Measurements from ENCODE around the gene ASB3. TPM values are rescaled to one million over a fixed set of nuclear protein-coding genes. Genes with fewer than 3 reads are reported as not detected.
"Not testable (repeated sequence)": the region's sequence is repeated elsewhere in the genome, so short reads cannot be mapped to it uniquely, and the experiment has no call there.

Gene ASB3
- polyA plus RNA-seq, 1 donor from 2014 or later, result 60.4 TPM

GRCh38 chr2:53670331-53670730, 116.4 kb downstream of the ASB3 start:
- TF ChIP-seq REST (IDR thresholded peaks at IDR 0.05; ENCODE audit: borderline replicate concordance) (no peak), RAD21 (conservative IDR thresholded peaks at IDR 0.05) (no peak), SMC3 (conservative IDR thresholded peaks at IDR 0.05; ENCODE audit: poor library complexity) (no peak)
- no peaks in the 10 kb centered on the region for H3F3A ChIP-seq (ENCODE audit: insufficient read depth, low read length, poor library complexity, severe bottlenecking)
- no peaks in the 10 kb centered on the region for H3K9me3 ChIP-seq (ENCODE audit: low read length)
- no peak overlapping the region for H3K4me2 ChIP-seq (ENCODE audit: low read length)
- no peaks in the 10 kb centered on the region for H4K20me1 ChIP-seq (ENCODE audit: insufficient read depth)
- H3K9ac ChIP-seq (ENCODE audit: low read length), result no peak overlapping the region
- no peaks in the 10 kb centered on the region for H3K36me3 ChIP-seq (ENCODE audit: insufficient read depth, low read length)
- H3K27me3 ChIP-seq (ENCODE audit: insufficient read depth, low read depth, low read length), result no peaks in the 10 kb centered on the region
- H3K79me2 ChIP-seq (replicated peaks; ENCODE audit: insufficient read depth, low read length), result no peaks in the 10 kb centered on the region
- no peak overlapping the region for H3K27ac ChIP-seq (ENCODE audit: low read length)
- H2AFZ ChIP-seq (ENCODE audit: low read depth, low read length), result no peak overlapping the region
- H3K4me3 ChIP-seq (ENCODE audit: low read length), result no peak overlapping the region
- H3K9me2 ChIP-seq (ENCODE audit: insufficient read depth, low read length), result no peaks in the 10 kb centered on the region

GRCh38 chr2:53668624-53669026, 118.1 kb downstream of the ASB3 start:
- H3K36me3 ChIP-seq (ENCODE audit: insufficient read depth, low read length), result no peaks in the 10 kb centered on the region
- H3K27me3 ChIP-seq (ENCODE audit: insufficient read depth, low read depth, low read length), result no peaks in the 10 kb centered on the region
- no peak overlapping the region for H3K4me2 ChIP-seq (ENCODE audit: low read length)
- H4K20me1 ChIP-seq (ENCODE audit: insufficient read depth), result no peaks in the 10 kb centered on the region
- H3K27ac ChIP-seq (ENCODE audit: low read length), result no peak overlapping the region
- no peak overlapping the region for H3K9ac ChIP-seq (ENCODE audit: low read length)
- H3K9me3 ChIP-seq (ENCODE audit: low read length), result no peaks in the 10 kb centered on the region
- H3F3A ChIP-seq (ENCODE audit: insufficient read depth, low read length, poor library complexity, severe bottlenecking), result no peaks in the 10 kb centered on the region
- H3K9me2 ChIP-seq (ENCODE audit: insufficient read depth, low read length), result no peaks in the 10 kb centered on the region
- no peak overlapping the region for H2AFZ ChIP-seq (ENCODE audit: low read depth, low read length)
- TF ChIP-seq RAD21 (conservative IDR thresholded peaks at IDR 0.05) (no peak), EZH2 (IDR thresholded peaks at IDR 0.05; ENCODE audit: borderline replicate concordance, insufficient read depth, low read length, poor library complexity, severe bottlenecking) (no peak), TAF1 (IDR thresholded peaks at IDR 0.05; ENCODE audit: low read depth) (no peak), POLR2AphosphoS5 (IDR thresholded peaks at IDR 0.05) (no peak), REST (IDR thresholded peaks at IDR 0.05; ENCODE audit: borderline replicate concordance) (no peak), EP300 (conservative IDR thresholded peaks at IDR 0.05; ENCODE audit: poor library complexity, severe bottlenecking) (no peak), SMC3 (conservative IDR thresholded peaks at IDR 0.05; ENCODE audit: poor library complexity) (no peak), MXI1 (conservative IDR thresholded peaks at IDR 0.05; ENCODE audit: poor library complexity, severe bottlenecking) (no peak)
- TF ChIP-seq, protein P1, sequence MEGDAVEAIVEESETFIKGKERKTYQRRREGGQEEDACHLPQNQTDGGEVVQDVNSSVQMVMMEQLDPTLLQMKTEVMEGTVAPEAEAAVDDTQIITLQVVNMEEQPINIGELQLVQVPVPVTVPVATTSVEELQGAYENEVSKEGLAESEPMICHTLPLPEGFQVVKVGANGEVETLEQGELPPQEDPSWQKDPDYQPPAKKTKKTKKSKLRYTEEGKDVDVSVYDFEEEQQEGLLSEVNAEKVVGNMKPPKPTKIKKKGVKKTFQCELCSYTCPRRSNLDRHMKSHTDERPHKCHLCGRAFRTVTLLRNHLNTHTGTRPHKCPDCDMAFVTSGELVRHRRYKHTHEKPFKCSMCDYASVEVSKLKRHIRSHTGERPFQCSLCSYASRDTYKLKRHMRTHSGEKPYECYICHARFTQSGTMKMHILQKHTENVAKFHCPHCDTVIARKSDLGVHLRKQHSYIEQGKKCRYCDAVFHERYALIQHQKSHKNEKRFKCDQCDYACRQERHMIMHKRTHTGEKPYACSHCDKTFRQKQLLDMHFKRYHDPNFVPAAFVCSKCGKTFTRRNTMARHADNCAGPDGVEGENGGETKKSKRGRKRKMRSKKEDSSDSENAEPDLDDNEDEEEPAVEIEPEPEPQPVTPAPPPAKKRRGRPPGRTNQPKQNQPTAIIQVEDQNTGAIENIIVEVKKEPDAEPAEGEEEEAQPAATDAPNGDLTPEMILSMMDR (IDR thresholded peaks at IDR 0.05; ENCODE audit: poor library complexity, severe bottlenecking), result no peak
- H3K4me3 ChIP-seq (ENCODE audit: low read length), result no peak overlapping the region
- no peaks in the 10 kb centered on the region for H3K79me2 ChIP-seq (replicated peaks; ENCODE audit: insufficient read depth, low read length)

- H3K9me3 ChIP-seq (ENCODE audit: low read length); H3K9ac ChIP-seq (ENCODE audit: low read length); H4K20me1 ChIP-seq (ENCODE audit: insufficient read depth); H2AFZ ChIP-seq (ENCODE audit: low read depth, low read length); H3K27me3 ChIP-seq (ENCODE audit: insufficient read depth, low read depth, low read length); H3K36me3 ChIP-seq (ENCODE audit: insufficient read depth, low read length); H3F3A ChIP-seq (ENCODE audit: insufficient read depth, low read length, poor library complexity, severe bottlenecking); H3K4me3 ChIP-seq (ENCODE audit: low read length); H3K79me2 ChIP-seq (replicated peaks; ENCODE audit: insufficient read depth, low read length); H3K4me2 ChIP-seq (ENCODE audit: low read length); H3K27ac ChIP-seq (ENCODE audit: low read length); H3K9me2 ChIP-seq (ENCODE audit: insufficient read depth, low read length): not testable (repeated sequence)
These were observed 119.6 kb downstream of the ASB3 start for GRCh38 chr2:53667130-53667529.

Data from neural cell (in vitro differentiated cells).